Measurements from ENCODE around the gene TSPO. TPM values are rescaled to one million over a fixed set of nuclear protein-coding genes. Genes with fewer than 3 reads are reported as not detected.

The TSPO gene
- total RNA-seq, 1 donor from 2014 or later = 310 TPM

GRCh38 chr22:43174941-43175531 lies 23.7 kb downstream of the TSPO start:
- DNase-seq (ENCODE audit: low read depth in 2 of 2) = no peak

DNA sequence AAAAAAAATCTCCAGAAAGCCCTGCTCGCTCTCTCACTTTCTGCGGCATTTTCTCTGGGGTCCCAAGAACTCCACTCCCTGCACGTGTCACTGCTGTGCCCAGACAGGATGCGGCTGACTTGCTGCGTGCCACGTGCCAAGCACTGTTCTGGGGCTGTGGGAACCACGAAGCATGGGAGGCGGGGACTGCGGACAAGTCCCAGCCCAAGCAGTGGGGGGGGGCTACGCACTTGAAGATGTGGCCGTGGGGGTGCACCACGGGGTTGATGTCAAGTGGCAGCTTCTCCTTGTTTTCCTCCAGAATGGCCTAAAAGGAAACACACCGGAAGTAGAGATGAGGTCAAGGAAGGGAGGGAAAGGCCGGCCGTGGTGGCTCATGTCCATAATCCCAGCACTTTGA lies 24.7 kb downstream of the TSPO start:
- peak in 1 of 2 donors; percentile 27 for DNase-seq (ENCODE audit: low read depth in 2 of 2)

DNA sequence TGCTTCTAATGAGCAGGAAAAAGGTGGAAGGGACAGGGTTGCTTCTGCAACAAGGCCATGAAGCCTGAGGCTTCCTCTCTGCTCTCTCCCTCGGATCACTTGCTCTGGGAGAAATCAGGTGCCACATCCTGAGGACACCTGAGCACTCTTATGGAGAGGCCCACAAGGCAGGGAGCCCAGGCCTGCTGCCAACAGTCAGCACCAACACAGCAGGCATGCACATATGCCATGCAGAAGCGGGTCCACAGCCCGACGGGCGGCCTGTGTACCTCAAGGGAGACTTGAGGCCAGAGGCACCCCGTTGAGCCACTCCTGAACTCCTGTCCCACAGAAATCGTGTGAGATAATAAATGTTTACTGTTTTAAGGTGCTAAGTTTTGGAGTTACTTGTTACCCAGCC lies 26.1 kb downstream of the TSPO start:
- no peak for DNase-seq (ENCODE audit: low read depth in 2 of 2)

- DNase-seq (ENCODE audit: low read depth in 2 of 2) = no peak
Measured at GRCh38 chr22:43179146-43179910, 28.0 kb downstream of the TSPO start.

DNA sequence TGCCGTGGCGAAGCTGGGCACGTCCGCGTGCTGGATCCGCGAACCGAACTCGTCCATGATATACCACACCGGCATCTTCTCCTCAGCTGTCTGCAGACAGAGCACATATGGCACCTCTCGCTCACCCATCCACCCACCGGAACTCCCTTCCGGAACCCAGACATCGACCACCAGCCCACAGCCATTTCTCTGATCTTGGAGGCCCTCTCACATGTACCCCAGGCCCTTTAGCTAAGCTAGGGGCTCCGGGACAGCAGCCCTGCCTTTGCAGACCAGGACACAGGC lies 28.5 kb downstream of the TSPO start:
- no peak for DNase-seq (ENCODE audit: low read depth in 2 of 2)

- DNase-seq (ENCODE audit: low read depth in 2 of 2) = no peak
Measured at GRCh38 chr22:43180670-43181069, 29.3 kb downstream of the TSPO start.

- no peak for DNase-seq (ENCODE audit: low read depth in 2 of 2)
Measured at GRCh38 chr22:43181321-43182076, 30.1 kb downstream of the TSPO start.

DNA sequence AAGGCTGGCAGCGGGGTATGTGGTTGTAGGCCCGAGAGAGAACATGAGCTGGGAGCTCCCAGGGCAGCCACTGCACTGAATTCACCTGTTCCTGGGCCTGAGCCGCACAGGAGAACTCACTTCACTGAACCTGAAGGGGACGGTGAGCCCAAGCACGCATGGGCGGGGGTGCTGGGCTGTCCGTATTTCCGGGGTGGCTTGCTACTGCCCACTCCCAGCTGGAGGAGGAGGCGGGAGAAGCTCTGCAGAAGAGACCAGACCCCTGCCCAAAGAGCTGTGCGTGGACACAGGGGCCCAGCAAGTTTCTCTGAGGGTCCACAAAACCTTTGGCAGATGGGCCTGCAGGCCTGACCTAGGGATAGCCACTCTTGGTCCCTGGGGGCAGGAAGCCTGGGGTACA lies 30.8 kb downstream of the TSPO start:
- no peak for DNase-seq (ENCODE audit: low read depth in 2 of 2)

GRCh38 chr22:43182726-43183125 lies 31.4 kb downstream of the TSPO start:
- DNase-seq (ENCODE audit: low read depth in 2 of 2) = no peak

DNA sequence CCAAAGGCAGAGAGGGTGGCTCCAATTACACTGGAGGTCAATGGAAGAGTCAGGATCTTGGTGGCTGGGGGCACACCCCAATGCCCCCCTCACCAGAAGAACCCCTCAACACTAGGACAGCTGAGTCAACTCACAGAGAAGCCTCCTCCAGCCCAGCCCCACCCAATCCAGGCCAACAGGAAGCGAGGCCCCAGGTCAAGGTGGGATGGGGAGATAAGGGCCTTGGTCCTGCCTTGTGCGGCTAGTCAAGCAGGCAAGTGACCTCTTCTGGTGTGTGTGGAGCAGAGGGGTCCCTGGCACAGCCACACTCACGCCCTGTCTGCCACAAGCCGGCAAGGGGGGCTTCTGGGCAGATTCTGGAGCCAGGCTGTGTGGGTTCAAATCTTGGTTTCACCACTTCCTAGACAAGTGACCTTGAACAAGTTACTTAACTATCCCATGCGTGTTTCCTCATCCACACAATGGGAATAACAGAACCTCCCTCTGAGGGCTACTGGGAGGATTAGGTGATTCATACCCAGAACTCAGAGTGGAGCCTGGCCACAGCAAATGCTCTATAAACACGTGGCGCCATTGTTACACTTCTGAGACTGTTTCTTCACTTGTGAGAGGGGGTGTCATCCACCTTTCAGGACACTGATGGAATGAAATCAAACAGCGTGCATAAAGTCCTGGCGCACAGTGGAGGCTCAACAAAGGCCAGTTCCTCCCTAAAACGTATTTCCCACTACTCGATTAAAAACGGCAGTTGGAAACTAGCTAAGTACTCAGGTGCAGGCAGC lies 32.3 kb downstream of the TSPO start:
- peak; percentile 28 to 93 for DNase-seq (ENCODE audit: low read depth in 2 of 2)

DNA sequence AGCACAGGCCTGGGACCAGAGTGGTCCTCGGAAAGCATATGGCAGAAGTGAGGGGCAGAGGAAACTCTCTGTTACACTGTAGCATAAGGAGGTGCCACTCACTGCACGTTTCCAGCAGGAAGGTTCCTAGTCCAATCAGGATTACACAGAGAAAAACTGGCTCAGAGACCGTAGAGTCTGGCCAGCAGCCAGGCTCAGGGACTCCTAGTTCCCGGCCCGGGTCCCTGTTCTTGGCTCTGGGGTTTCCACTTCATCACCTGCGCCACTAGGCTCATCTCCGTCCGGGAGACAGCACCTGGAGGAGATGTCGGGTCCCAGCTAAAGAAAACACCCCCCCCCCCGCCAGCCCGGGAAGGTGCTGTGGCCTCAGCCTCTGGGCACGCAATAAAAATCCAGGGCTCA lies 34.5 kb downstream of the TSPO start:
- DNase-seq (ENCODE audit: low read depth in 2 of 2) = peak; percentile 48 to 67

- peak; percentile 62 to 77 for DNase-seq (ENCODE audit: low read depth in 2 of 2)
Measured at GRCh38 chr22:43186272-43187170, 35.2 kb downstream of the TSPO start, which contains the start of gene TTLL12. Gene TTLL12 (minus strand): TSS chr22:43187134. CDS start chr22:43187069, 65 bp downstream.

DNA sequence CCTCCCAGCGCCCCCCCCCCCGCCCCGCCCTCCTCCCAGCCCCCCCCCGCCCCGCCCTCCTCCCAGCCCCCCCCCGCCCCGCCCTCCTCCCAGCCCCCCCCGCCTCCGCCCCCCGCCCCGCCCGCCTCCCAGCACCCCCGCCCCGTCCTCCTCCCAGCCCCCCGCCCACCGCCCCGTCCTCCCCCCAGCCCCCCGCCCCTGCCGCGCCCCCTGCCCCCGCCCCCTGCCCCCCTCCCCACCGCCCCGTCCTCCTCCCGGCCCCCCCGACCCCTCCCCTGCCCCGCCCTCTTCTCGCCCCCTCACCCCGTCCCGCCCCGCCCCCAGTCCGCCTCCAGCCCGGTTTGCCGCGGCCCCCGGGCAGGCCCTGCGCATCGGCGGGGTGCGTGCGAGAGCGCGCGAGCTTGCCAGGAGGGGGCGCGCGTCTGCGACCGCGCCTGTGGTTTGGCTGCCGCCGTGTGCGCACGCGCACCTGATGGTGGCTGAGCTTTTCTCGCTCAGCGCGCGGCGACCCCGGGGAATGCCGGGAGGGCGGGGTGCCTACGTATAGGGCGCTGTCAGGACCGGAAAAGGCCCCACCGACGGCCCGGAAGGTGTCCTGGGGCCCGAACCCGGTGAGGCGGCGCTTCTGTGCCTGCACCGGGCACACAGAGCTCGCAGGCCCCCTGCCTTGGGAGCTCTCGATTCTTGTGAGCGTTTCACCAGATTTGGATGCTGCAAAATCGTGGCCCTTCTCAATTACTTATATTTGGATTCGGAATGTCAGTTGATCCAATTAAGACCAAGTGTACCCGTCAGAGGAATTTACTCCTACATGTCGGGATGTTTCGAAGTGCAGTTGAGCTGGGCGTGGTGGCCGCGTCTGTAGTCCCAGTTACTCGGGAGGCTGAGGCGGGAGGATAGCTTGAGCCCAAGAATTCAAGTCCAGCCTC lies 36.1 kb downstream of the TSPO start:
- peak; percentile 93 to 96 for DNase-seq (ENCODE audit: low read depth in 2 of 2)

DNA sequence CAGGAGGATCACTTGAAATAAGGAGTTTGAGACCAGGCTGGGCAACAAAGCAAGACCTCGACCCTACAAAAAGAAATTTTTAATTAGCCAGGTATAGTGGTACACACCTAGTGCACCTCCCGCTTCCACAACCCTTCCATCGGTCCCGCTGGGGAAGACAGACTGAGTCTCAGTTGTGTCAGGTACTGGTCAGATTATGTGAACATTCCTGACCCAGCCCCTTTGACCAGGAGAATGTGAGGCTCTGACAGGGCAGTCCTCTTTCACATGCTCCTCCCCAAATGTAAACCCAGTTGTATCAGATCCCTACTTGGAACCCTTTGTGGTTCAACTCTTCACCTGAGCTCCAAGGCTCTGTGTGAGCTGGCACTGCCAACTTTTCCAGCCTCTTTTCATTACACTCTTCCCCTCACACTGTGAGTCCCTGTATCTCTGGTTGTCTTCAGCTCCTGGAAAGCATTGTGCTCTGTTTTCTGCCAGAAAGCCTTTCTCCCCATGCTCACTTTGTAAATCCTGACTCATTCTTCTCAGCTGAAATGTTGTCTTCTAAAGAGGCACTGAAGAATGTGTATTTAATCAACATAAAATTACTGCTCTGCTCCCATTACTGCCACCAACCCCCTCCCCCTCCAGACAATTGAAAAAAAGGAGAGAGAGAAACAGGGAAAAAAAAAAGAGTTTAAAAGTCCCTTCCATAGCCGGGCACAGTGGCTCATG lies 37.6 kb downstream of the TSPO start:
- no peak for DNase-seq (ENCODE audit: low read depth in 2 of 2)

- no peak for DNase-seq (ENCODE audit: low read depth in 2 of 2)
Measured at GRCh38 chr22:43191831-43192230, 40.5 kb downstream of the TSPO start.

- DNase-seq (ENCODE audit: low read depth in 2 of 2) = no peak
Measured at GRCh38 chr22:43197271-43197941, 46.0 kb downstream of the TSPO start.

DNA sequence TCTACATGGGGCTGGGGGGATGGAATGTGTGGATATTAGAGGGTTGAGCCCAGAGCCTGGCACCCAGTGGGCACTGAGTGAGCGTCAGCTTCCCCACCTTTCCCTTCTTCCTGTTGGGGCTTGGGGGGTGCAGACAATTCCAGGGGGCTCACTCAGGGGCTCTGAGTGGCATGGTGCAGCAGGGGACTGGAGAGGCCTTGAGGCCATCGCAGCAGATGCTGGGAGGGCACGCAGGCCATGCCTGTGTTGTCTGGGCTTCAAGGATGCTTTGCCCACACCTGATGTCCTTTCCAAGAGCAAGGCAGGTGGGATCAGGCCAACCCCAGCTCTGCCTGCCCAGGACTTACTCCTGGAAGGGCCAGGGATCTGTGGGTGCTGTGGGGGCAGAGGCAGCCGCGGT lies 46.8 kb downstream of the TSPO start:
- no peak for DNase-seq (ENCODE audit: low read depth in 2 of 2)

GRCh38 chr22:43198936-43199335 lies 47.6 kb downstream of the TSPO start:
- DNase-seq (ENCODE audit: low read depth in 2 of 2) = no peak

GRCh38 chr22:43199541-43199940 lies 48.2 kb downstream of the TSPO start:
- no peak for DNase-seq (ENCODE audit: low read depth in 2 of 2)

Data from lung microvascular endothelial cell (primary cell).